Nephron progenitor cell (in vitro differentiated cells): ENCODE data around the gene COL5A2.

Experiments used
- DNase-seq: peaks from one replicate; pipeline ENCODE4 v3.0.0; 2021
- H3K27ac Mint-ChIP-seq: 2 replicates; pipeline ENCODE4 v1.8.0; 2021; ENCODE audit warnings: mild to moderate bottlenecking, moderate library complexity, mixed read lengths
- H3K27me3 Mint-ChIP-seq: 2 replicates; pipeline ENCODE4 v1.8.0; 2021; ENCODE audit warnings: mild to moderate bottlenecking, low read depth, mixed read lengths; ENCODE audit not compliant: poor library complexity
- H3K36me3 Mint-ChIP-seq: 2 replicates; pipeline ENCODE4 v1.8.0; 2021; ENCODE audit warnings: low read depth, mixed read lengths
- H3K4me1 Mint-ChIP-seq: 2 replicates; pipeline ENCODE4 v1.8.0; 2021; ENCODE audit warnings: mixed read lengths
- H3K4me3 Mint-ChIP-seq: 2 replicates; pipeline ENCODE4 v1.8.0; 2021; ENCODE audit warnings: mild to moderate bottlenecking, moderate library complexity, mixed read lengths
- H3K9me3 Mint-ChIP-seq: 2 replicates; pipeline ENCODE4 v1.8.0; 2021; ENCODE audit warnings: mild to moderate bottlenecking, moderate library complexity, mixed read lengths
- TF ChIP-seq, protein P1 (sequence below): fragments of 200-600 bp; sonication (generic); IDR thresholded peaks from 2 replicates; pipeline ENCODE4 v1.5.0; 2021; ENCODE audit warnings: antibody characterized with exemption

Gene COL5A2

DNA sequence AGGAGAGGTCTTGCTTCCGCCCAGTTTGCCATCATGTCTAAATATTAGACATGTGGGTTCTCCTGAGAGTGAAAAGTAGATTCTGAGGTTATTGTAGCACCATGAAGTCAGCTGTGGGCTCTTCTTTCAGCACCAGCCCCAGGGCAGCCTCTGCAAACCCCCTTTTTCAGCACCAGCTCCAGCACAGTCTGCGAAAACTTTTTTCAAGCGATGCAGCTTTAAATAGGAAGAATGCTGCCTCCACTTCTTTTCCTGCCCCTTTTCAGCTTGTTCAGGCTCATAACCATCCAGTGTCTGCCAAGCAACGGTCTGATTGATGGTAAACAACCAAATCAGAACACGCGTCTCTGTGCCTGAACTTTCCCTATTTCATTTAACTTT is at the start of gene COL5A2:
Gene COL5A2, minus strand, starts transcription at position 192 of the 381 bp plus-strand sequence. Its CDS starts 157 bp downstream, at position 35.
- peak; percentile 35 for DNase-seq
- Mint-ChIP-seq H3K36me3 (peaks cover 3% of the 10 kb centered on the region), H3K4me3 (peak within 1 kb of the TSS; percentile 94), H3K27me3 (no peaks in the 10 kb centered on the region), H3K4me1 (peaks cover 69% of the 10 kb centered on the region), H3K9me3 (peaks cover 4% of the 10 kb centered on the region), H3K27ac (peak within 1 kb of the TSS; percentile 98)
- TF ChIP-seq, protein P1, sequence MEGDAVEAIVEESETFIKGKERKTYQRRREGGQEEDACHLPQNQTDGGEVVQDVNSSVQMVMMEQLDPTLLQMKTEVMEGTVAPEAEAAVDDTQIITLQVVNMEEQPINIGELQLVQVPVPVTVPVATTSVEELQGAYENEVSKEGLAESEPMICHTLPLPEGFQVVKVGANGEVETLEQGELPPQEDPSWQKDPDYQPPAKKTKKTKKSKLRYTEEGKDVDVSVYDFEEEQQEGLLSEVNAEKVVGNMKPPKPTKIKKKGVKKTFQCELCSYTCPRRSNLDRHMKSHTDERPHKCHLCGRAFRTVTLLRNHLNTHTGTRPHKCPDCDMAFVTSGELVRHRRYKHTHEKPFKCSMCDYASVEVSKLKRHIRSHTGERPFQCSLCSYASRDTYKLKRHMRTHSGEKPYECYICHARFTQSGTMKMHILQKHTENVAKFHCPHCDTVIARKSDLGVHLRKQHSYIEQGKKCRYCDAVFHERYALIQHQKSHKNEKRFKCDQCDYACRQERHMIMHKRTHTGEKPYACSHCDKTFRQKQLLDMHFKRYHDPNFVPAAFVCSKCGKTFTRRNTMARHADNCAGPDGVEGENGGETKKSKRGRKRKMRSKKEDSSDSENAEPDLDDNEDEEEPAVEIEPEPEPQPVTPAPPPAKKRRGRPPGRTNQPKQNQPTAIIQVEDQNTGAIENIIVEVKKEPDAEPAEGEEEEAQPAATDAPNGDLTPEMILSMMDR = no peak

GRCh38 chr2:189226017-189226416 is 46.5 kb upstream of the COL5A2 start:
- DNase-seq = no peak
- H3K36me3 Mint-ChIP-seq = no peaks in the 10 kb centered on the region
- no peaks in the 10 kb centered on the region for H3K27me3 Mint-ChIP-seq
- TF ChIP-seq, protein P1 = no peak
- H3K9me3 Mint-ChIP-seq = no peaks in the 10 kb centered on the region
- H3K27ac Mint-ChIP-seq = no peak overlapping the region
- no peaks in the 10 kb centered on the region for H3K4me1 Mint-ChIP-seq
- H3K4me3 Mint-ChIP-seq = no peak overlapping the region

GRCh38 chr2:189225032-189225431 is 45.5 kb upstream of the COL5A2 start:
- DNase-seq = no peak
- Mint-ChIP-seq H3K27me3 (no peaks in the 10 kb centered on the region), H3K27ac (no peak overlapping the region), H3K36me3 (no peaks in the 10 kb centered on the region), H3K4me1 (no peaks in the 10 kb centered on the region), H3K9me3 (no peaks in the 10 kb centered on the region), H3K4me3 (no peak overlapping the region)
- TF ChIP-seq, protein P1 = no peak

DNA sequence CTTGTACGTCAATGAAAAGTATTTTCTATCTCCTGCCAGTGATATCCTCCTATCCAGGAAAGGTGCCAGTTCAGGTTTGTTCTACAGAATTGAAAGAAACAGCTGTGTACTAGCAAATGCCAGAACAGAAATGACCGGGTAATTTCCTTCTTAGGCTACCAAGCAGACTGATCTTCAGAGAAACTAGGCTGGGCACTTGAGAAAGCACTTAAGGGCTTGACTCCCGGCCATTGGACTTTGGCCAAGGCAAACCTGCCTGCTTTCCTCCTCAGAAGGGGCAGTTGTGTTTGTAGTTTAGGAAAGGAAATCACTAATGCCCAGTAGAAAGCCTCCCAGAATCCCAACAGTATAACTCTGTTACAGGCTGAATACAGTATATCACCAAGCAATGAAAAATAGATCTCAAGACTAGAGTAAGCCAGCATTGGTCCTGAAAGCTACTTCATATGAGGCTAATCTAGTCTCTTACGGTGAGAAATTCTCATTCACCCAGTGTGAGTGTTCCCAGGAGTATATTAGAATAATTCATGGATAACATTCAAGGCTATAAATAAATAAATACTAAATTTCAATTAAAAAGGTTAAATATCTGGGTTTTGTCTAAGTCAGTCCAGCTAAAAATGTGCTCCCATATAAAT is 43.0 kb upstream of the COL5A2 start:
- no peaks in the 10 kb centered on the region for H3K27me3 Mint-ChIP-seq
- peaks cover 3% of the 10 kb centered on the region for H3K4me1 Mint-ChIP-seq
- no peak for DNase-seq
- TF ChIP-seq, protein P1 = no peak
- no peaks in the 10 kb centered on the region for H3K9me3 Mint-ChIP-seq
- H3K27ac Mint-ChIP-seq = no peak overlapping the region
- H3K36me3 Mint-ChIP-seq = no peaks in the 10 kb centered on the region
- H3K4me3 Mint-ChIP-seq = no peak overlapping the region

DNA sequence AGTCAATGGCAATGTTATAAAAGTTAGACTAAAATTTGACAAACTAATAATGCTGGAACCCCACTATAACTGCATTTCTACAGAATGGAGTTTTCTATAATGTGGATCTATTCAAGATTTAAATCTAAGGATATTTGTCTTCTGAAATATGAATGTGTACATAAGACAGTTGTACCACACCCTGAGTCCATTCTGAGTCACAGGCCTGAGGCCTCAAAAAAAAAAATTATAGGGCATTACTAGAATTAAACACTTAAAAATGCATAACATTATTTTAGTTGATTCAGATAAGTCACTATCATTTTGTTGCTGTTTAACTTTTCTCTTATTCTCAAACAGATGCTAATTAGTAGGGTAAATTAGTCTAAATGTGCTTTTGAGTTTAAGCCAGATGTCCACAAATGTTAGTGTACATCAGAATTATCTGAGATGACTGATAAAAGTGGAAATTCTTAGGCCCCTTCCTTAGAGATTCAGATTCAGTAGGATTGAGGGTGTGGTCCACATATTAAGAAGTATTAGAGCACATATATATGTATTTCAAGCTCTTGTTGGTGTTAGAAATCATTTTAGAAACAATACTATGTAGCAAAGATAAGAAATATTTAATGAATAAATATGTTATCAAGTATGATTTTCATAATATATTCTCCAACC is 42.4 kb upstream of the COL5A2 start:
- Mint-ChIP-seq H3K27me3 (no peaks in the 10 kb centered on the region), H3K36me3 (no peaks in the 10 kb centered on the region), H3K9me3 (no peaks in the 10 kb centered on the region), H3K4me1 (peaks cover 5% of the 10 kb centered on the region), H3K27ac (no peak overlapping the region), H3K4me3 (no peak overlapping the region)
- no peak for DNase-seq
- TF ChIP-seq, protein P1 = no peak

GRCh38 chr2:189218236-189218635 is 38.7 kb upstream of the COL5A2 start:
- Mint-ChIP-seq H3K4me1 (peaks cover 5% of the 10 kb centered on the region), H3K9me3 (no peaks in the 10 kb centered on the region), H3K36me3 (no peaks in the 10 kb centered on the region), H3K27ac (no peak overlapping the region), H3K4me3 (no peak overlapping the region), H3K27me3 (no peaks in the 10 kb centered on the region)
- TF ChIP-seq, protein P1 = no peak
- no peak for DNase-seq
